ENCODE results near the gene TESPA1.

TESPA1 gene, protein sequence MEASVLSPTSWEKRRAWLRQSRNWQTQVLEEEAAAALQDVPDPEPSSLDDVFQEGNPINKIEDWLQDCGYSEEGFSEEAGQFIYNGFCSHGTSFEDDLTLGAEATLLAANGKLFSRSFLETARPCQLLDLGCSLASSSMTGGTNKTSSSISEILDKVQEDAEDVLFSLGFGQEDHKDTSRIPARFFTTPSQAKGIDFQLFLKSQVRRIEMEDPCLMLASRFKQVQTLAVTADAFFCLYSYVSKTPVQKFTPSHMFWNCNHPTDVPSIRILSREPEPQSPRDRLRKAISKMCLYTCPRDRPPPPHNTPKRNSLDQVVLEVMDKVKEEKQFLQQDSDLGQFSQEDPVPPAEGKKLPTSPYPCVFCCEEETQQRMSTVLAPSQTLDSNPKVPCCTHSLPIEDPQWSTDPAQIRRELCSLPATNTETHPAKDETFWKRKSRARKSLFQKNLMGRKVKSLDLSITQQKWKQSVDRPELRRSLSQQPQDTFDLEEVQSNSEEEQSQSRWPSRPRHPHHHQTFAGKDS

GRCh38 chr12:54984658-54985376, at the start of gene TESPA1:
TSS of gene TESPA1 (minus strand) at chr12:54984762. CDS start at chr12:54974562, 10,200 bp downstream.
- no peak for TF ChIP-seq ZFX (IDR thresholded peaks at IDR 0.05)
- TF ChIP-seq, protein P1, sequence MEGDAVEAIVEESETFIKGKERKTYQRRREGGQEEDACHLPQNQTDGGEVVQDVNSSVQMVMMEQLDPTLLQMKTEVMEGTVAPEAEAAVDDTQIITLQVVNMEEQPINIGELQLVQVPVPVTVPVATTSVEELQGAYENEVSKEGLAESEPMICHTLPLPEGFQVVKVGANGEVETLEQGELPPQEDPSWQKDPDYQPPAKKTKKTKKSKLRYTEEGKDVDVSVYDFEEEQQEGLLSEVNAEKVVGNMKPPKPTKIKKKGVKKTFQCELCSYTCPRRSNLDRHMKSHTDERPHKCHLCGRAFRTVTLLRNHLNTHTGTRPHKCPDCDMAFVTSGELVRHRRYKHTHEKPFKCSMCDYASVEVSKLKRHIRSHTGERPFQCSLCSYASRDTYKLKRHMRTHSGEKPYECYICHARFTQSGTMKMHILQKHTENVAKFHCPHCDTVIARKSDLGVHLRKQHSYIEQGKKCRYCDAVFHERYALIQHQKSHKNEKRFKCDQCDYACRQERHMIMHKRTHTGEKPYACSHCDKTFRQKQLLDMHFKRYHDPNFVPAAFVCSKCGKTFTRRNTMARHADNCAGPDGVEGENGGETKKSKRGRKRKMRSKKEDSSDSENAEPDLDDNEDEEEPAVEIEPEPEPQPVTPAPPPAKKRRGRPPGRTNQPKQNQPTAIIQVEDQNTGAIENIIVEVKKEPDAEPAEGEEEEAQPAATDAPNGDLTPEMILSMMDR (conservative IDR thresholded peaks at IDR 0.05): no peak
- H3K27ac ChIP-seq: no peak within 1 kb of the TSS

DNA sequence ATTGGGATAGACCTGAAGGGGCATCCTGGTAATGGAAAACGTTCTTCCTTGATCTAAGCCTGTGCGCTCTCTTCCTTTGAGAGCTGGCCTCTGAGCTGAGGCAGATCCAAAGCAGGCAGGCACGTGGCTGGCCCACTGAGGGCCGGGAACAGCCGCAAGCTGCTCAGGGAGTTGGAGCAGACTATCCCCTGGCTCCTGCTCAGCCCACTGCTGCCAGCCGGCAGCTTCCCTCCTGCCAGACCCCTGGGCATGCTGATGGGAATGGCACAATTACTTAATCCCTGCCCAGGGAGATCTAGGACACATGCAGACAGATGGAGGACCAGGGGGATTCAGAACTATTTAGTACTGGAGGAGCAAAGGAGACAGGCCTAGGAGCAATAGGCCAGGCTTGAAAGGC, 49.7 kb upstream of the TESPA1 start:
- no peak overlapping the region for H3K27ac ChIP-seq
- TF ChIP-seq, protein P1 (conservative IDR thresholded peaks at IDR 0.05): no peak
- TF ChIP-seq ZFX (IDR thresholded peaks at IDR 0.05): no peak

DNA sequence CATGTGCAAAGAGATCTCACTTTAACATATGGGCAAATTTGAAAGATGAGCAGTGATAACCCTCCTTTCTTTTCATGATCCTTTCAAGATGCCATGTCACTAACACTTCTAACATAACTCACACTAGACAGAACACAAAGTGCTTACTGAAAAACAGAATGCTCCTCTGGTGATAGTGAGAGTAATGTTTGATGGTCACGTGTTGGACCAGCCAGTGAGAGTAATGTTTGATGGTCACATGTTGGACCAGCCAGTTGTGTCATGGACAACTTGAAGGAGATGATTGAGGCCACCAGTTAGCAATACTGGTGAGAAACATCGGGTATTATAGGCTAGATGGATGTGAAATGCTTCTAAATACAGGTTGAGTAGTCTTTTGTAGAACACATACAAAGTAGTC, 40.9 kb upstream of the TESPA1 start:
- TF ChIP-seq, protein P1 (conservative IDR thresholded peaks at IDR 0.05): no peak
- TF ChIP-seq ZFX (IDR thresholded peaks at IDR 0.05): no peak
- no peak overlapping the region for H3K27ac ChIP-seq

DNA sequence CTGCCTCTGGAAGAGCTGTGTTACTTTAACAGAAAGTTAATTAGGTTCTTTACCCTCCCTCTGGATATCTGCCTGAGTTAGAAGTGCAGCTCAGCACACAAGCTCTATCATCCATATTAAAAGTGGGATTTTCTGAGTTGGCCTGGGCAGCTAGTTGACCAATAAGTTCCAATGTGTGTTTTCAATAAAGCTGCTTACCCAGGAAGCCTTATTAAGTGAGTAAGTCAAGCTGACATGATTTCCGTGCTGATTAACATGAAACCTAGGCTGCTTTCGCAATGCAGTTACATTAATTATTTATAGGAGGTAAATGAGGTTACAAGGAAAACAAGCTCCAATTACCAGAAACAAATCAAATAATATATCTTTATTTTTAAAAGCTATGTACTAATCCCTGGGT, 40.0 kb upstream of the TESPA1 start:
- TF ChIP-seq, protein P1 (conservative IDR thresholded peaks at IDR 0.05): no peak
- TF ChIP-seq ZFX (IDR thresholded peaks at IDR 0.05): no peak
- no peak overlapping the region for H3K27ac ChIP-seq

DNA sequence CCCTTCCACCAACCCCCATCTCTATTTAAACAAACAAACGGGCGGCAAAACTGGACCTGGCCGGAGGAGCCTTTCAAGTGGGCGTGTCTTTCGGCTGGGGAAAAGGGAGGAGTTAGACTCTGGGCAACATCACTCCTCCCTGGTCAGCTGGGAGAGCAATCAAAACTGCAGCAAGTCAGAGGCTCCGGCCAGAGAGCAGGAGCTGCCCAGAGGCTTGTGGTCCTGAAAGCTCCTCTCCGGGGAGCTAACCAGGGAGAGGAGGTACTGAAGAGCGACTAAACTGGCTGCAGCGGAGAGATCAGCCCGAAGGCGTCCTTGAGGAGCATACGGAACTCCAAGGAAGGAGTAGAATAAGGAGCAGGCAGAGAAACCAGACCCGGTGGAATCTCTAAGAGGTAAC, 35.2 kb upstream of the TESPA1 start, which contains the start of gene NEUROD4:
Gene NEUROD4 (plus strand): TSS at position 191 of the 400 bp plus-strand sequence. CDS start 6,466 bp downstream, outside the sequence.
- no peak within 1 kb of the TSS for H3K27ac ChIP-seq

DNA sequence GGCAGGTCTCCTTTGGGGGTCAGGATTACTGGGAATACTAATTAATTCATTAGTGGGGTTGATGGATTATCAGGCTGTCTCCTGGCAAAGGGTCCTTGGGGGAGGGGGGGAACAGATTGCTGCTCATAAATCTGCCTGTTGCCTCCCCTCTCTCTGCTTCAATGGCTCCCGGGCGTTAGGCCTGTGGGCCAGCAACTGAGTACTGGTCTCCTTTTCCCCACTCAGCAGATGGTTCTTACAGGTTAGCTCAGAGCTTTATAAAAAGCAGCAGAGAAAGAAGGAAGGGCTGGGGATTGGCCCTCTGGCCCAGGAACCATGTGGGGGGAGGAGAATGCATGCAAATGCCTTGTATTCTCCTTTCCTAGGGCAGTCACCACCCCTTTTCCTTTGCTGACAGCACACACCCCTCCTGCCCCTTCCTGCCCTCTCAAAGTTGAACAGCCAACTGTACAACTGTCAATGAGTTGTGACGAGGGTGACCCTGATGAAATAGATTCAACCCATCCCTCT, 32.9 kb upstream of the TESPA1 start:
- no peak overlapping the region for H3K27ac ChIP-seq
- TF ChIP-seq ZFX (IDR thresholded peaks at IDR 0.05): no peak
- TF ChIP-seq, protein P1 (conservative IDR thresholded peaks at IDR 0.05): no peak

More for the DNA sequence above, 35.2 kb upstream of the TESPA1 start, which contains the start of gene NEUROD4:
- TF ChIP-seq, protein P1 (conservative IDR thresholded peaks at IDR 0.05): no peak
- TF ChIP-seq ZFX (IDR thresholded peaks at IDR 0.05): no peak

Measured in C4-2B (cell line).